Measurements from ENCODE around the gene PRKAR1B. TPM values are rescaled to one million over a fixed set of nuclear protein-coding genes. Genes with fewer than 3 reads are reported as not detected.

The PRKAR1B gene
- total and polyA plus RNA-seq, 5 donors, result 20.7 to 38.3 (median 23.8) TPM

DNA sequence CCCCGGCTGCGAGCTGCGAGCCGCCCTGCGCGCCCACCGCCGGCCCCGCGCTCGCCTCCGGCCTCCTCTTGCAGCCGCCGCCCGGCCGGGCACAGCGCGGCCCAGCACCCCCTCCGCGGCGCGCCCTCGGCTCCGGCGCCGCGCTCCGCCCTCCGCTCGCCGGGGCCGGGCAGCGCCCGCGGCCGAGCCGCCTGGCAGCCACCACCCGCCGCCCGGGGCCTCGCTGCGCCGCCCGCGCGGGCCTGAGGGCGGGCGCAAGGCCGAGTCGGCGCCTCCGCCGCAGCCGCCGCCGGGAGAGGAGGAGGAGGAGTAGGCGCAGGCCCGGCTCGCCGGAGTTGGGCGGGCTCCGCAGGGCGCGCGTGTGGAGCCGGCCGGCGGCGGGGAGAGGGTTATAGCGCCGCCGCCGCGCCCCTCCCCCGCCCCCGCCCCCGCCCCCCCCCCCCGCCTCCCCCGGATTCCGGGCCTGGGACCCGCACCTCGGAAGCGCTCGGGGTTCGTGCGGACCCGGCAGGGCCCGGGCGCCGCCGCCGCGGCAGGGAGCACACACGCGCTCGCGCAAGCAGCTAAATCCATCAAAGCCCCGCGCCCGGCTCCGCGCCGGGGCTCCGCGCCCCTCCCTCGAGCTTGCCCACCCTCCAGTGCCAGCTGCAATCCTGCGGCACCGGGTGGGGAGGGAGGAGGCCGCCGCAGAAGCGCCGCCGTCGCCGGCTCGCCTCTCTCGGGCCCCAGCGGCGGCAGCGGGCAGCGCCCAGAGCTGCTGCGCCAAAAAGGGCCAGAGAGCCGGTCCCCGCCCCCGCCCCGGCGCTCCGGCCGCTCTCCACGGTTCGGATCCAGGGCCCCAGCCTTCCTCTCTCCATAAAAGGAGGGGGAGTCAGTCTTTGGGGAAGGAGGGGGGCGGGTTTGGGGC lies 207.3 kb downstream of the PRKAR1B start, which contains the start of gene PDGFA:
PDGFA (minus strand) TSS at position 363 of the 907 bp plus-strand sequence. CDS start 845 bp downstream, outside the sequence.
- ATAC-seq (peak; percentile 27 to 32), DNase-seq (peak; percentile 71 to 89 (median 89))
- intact Hi-C loops (cut with DNase I), result loop anchor here (5.0 to 10.0 kb wide), 5 partner anchors 135 to 215 kb away; partner anchors contain the start of genes DNAAF5 (in 1 of the 4) and PRKAR1B (in 1 of the 4)
- WGBS, result under 1% methylated on average over 111 of the region's 132 CpGs
- Histone ChIP-seq H3K4me1 (ENCODE audit: control insufficient read depth, insufficient read depth, low read length) (peaks cover 4% of the 10 kb centered on the region), H3K9me3 (ENCODE audit: control insufficient read depth, low read length) (no peaks in the 10 kb centered on the region), H3K27me3 (ENCODE audit: control insufficient read depth, insufficient read depth) (no peaks in the 10 kb centered on the region), H3K27ac (ENCODE audit: low read length) (peak within 1 kb of the TSS; percentile 86), H3K4me3 (ENCODE audit: low read length) (peak within 1 kb of the TSS; percentile 87)

- peaks cover 4% of the 10 kb centered on the region for H3K4me1 ChIP-seq (ENCODE audit: control insufficient read depth, insufficient read depth, low read length)
- ATAC-seq (peak; percentile 65 to 71), DNase-seq (peak; percentile 84 to 94 (median 93))
- peak overlapping the region; percentile 86 for H3K27ac ChIP-seq (ENCODE audit: low read length)
- H3K9me3 ChIP-seq (ENCODE audit: control insufficient read depth, low read length), result no peaks in the 10 kb centered on the region
- under 1% methylated on average over 93 of the region's 93 CpGs for WGBS
- peak overlapping the region; percentile 87 for H3K4me3 ChIP-seq (ENCODE audit: low read length)
- intact Hi-C loops (cut with DNase I), result loop anchor here (5.0 to 10.0 kb wide), 4 partner anchors 136 to 216 kb away; no protein-coding TSS in a partner anchor
- no peaks in the 10 kb centered on the region for H3K27me3 ChIP-seq (ENCODE audit: control insufficient read depth, insufficient read depth)
Measured at GRCh38 chr7:518630-519483, 208.2 kb downstream of the PRKAR1B start.

DNA sequence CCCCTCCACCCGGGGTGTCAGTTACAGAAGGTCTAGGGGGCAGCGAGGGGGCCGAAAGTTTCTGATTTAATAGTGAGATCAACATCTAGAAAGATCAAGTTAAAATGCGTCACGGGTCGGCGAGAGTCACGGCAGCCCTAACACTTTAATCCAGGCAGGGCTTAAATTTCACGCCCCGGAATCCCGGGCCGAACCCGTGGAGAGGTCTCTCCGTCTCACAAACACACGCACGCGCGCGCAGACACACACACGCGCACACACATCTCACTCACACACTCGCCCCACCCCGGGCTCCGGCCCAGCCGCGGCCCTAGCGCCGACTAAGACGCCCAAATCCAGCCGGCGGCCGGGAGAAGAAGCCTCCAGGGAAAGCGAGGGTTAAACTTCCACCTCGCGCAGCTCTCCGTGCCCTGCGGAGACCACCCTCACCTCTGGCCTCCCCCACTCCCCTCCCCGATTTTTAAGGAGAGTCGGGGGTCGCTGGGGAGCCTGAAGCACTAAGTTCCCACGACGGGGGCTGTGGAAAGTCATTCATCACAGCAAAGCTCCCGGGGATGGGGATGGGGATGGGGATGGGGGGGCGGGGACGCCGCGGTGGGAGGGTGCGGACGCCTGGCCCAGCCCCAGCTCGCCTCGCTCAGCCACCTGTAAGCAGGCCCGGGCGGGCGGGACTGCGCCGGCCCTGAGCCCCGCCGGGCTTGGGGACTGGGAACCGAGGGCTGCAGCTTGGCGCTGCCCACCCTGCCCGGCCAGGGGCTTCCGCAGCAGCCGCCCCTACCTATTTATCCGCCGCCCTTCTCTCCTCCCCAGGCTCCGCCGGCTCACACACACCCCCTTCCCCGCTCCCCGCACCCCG lies 209.1 kb downstream of the PRKAR1B start:
- ATAC-seq, result peak; percentile 7 to 27
- H3K4me1 ChIP-seq (ENCODE audit: control insufficient read depth, insufficient read depth, low read length), result peaks cover 4% of the 10 kb centered on the region
- DNase-seq, result peak; percentile 82 to 95 (median 90)
- intact Hi-C loops (cut with DNase I), result loop anchor here (2.0 to 10.0 kb wide), 5 partner anchors 137 to 217 kb away; no protein-coding TSS in a partner anchor
- H3K4me3 ChIP-seq (ENCODE audit: low read length), result peak overlapping the region; percentile 87
- peak overlapping the region; percentile 34 for H3K27ac ChIP-seq (ENCODE audit: low read length)
- WGBS, result under 1% methylated on average over 70 of the region's 70 CpGs
- H3K27me3 ChIP-seq (ENCODE audit: control insufficient read depth, insufficient read depth), result no peaks in the 10 kb centered on the region
- H3K9me3 ChIP-seq (ENCODE audit: control insufficient read depth, low read length), result no peaks in the 10 kb centered on the region

- no peaks in the 10 kb centered on the region for H3K27me3 ChIP-seq (ENCODE audit: control insufficient read depth, insufficient read depth)
- 3% methylated on average over 83 of the region's 83 CpGs for WGBS
- intact Hi-C loops (cut with DNase I), result loop anchor here (2.0 to 10.0 kb wide), 5 partner anchors 138 to 218 kb away; no protein-coding TSS in a partner anchor
- H3K4me3 ChIP-seq (ENCODE audit: low read length), result peak overlapping the region; percentile 87
- H3K9me3 ChIP-seq (ENCODE audit: control insufficient read depth, low read length), result no peaks in the 10 kb centered on the region
- DNase-seq, result peak in 2 of 3 donors; percentile 76 to 84
- ATAC-seq, result no peak
- H3K4me1 ChIP-seq (ENCODE audit: control insufficient read depth, insufficient read depth, low read length), result peaks cover 4% of the 10 kb centered on the region
- H3K27ac ChIP-seq (ENCODE audit: low read length), result peak overlapping the region; percentile 43
Measured at GRCh38 chr7:516606-517456, 210.2 kb downstream of the PRKAR1B start.

DNA sequence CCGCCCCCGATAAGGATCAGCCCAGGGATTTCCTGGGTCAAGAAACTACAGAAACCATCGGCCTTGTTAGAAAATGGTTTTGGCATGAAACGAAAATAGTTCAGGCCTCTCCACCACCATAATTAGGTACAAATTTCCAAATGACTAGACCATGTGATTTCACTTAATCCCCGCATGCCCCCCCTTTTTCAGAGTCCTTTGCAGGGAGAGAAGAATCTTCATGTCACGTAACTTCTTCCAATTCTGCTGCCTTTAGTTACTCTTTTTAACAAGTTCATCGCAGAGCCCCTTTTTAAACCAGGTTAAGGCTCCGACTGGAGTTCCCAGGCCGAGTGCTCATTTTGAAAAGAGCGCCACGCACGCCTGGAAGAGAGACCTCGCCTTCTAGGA lies 210.9 kb downstream of the PRKAR1B start:
- Histone ChIP-seq H3K4me1 (ENCODE audit: control insufficient read depth, insufficient read depth, low read length) (peaks cover 4% of the 10 kb centered on the region), H3K27me3 (ENCODE audit: control insufficient read depth, insufficient read depth) (no peaks in the 10 kb centered on the region), H3K27ac (ENCODE audit: low read length) (no peak overlapping the region), H3K9me3 (ENCODE audit: control insufficient read depth, low read length) (no peaks in the 10 kb centered on the region), H3K4me3 (ENCODE audit: low read length) (peak overlapping the region; percentile 87)
- 32% methylated on average over 13 of the region's 13 CpGs for WGBS
- intact Hi-C loops (cut with DNase I), result loop anchor here (2.0 to 10.0 kb wide), 5 partner anchors 139 to 219 kb away; no protein-coding TSS in a partner anchor
- ATAC-seq (no peak), DNase-seq (peak in 1 of 3 donors; percentile 36)

- no peaks in the 10 kb centered on the region for H3K9me3 ChIP-seq (ENCODE audit: control insufficient read depth, low read length)
- 64% methylated on average over 10 of the region's 10 CpGs for WGBS
- intact Hi-C loops (cut with DNase I), result loop anchor here (2.0 to 10.0 kb wide), 5 partner anchors 139 to 219 kb away; no protein-coding TSS in a partner anchor
- ATAC-seq (no peak), DNase-seq (peak in 1 of 3 donors; percentile 42)
- peaks cover 4% of the 10 kb centered on the region for H3K4me1 ChIP-seq (ENCODE audit: control insufficient read depth, insufficient read depth, low read length)
- no peak overlapping the region for H3K4me3 ChIP-seq (ENCODE audit: low read length)
- no peaks in the 10 kb centered on the region for H3K27me3 ChIP-seq (ENCODE audit: control insufficient read depth, insufficient read depth)
- H3K27ac ChIP-seq (ENCODE audit: low read length), result no peak overlapping the region
Measured at GRCh38 chr7:515628-516027, 211.5 kb downstream of the PRKAR1B start.

- DNase-seq, result peak in 1 of 3 donors; percentile 72
- no peak for ATAC-seq
- intact Hi-C loops (cut with DNase I), result loop anchor here (5.0 to 10.0 kb wide), 4 partner anchors 140 to 220 kb away; no protein-coding TSS in a partner anchor
- Histone ChIP-seq H3K9me3 (ENCODE audit: control insufficient read depth, low read length) (no peaks in the 10 kb centered on the region), H3K4me1 (ENCODE audit: control insufficient read depth, insufficient read depth, low read length) (peaks cover 4% of the 10 kb centered on the region), H3K27me3 (ENCODE audit: control insufficient read depth, insufficient read depth) (no peaks in the 10 kb centered on the region), H3K4me3 (ENCODE audit: low read length) (no peak overlapping the region), H3K27ac (ENCODE audit: low read length) (no peak overlapping the region)
- 62% methylated on average over 25 of the region's 25 CpGs for whole genome bisulfite sequencing
Measured at GRCh38 chr7:514651-515598, 212.2 kb downstream of the PRKAR1B start.

- H3K27me3 ChIP-seq (ENCODE audit: control insufficient read depth, insufficient read depth), result no peaks in the 10 kb centered on the region
- H3K4me1 ChIP-seq (ENCODE audit: control insufficient read depth, insufficient read depth, low read length), result peaks cover 4% of the 10 kb centered on the region
- no peak for ATAC-seq
- peak in 1 of 3 donors; percentile 29 for DNase-seq
- intact Hi-C loops (cut with DNase I), result loop anchor here in 3 of 4 donors (10.0 kb wide), 3 partner anchors 141 to 221 kb away; no protein-coding TSS in a partner anchor
- WGBS, result 86% methylated on average over 10 of the region's 10 CpGs
- H3K9me3 ChIP-seq (ENCODE audit: control insufficient read depth, low read length), result no peaks in the 10 kb centered on the region
- H3K27ac ChIP-seq (ENCODE audit: low read length), result peak overlapping the region; percentile 8
- no peak overlapping the region for H3K4me3 ChIP-seq (ENCODE audit: low read length)
Measured at GRCh38 chr7:514242-514641, 212.8 kb downstream of the PRKAR1B start.

Measured in right cardiac atrium (tissue), 5 donors.